ENCODE data around the gene WIPF3.
"Not testable (repeated sequence)": the region's sequence is repeated elsewhere in the genome, so short reads cannot be mapped to it uniquely, and the experiment has no call there.

DNA sequence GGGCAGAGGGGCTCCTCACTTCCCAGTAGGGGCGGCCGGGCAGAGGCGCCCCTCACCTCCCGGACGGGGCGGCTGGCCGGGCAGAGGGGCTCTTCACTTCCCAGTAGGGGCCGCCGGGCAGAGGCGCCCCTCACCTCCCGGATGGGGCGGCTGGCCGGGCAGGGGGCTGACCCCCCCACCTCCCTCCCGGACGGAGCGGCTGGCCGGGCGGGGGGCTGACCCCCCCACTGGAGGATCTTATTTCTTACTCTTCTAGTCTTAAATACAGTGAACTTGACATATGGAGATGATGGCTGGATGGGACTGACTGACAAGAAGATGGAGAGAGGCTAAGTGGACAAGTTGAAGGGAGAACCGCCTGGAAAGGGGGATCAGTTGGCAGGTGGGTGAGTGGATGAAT lies 155.3 kb downstream of the WIPF3 start:
- TF ChIP-seq POLR2AphosphoS5 (IDR thresholded peaks at IDR 0.05; ENCODE audit: low read depth, low read length); TAF1 (IDR thresholded peaks at IDR 0.05; ENCODE audit: borderline replicate concordance, low read depth, low read length): not testable (repeated sequence)
